Stimulated activated naive CD8-positive, alpha-beta T cell treated with anti-CD3 and anti-CD28 coated beads, Interleukin-15, Interleukin-2, amounts not matched to agents 100 U/mL and 50 U/mL, for 24 hours (primary cell): ENCODE results near the gene CELA2A.
A peak's percentile ranks its signal among the peaks of the same experiment; 100 is the strongest.

Experiments used
- ATAC-seq: fragments of 150-1000 bp; cut with Tn5 transposase; one replicate; pipeline ENCODE4 v1.10.0; 2021
- DNase-seq: peaks from one replicate; pipeline ENCODE4 v3.0.0; 2021

CELA2A gene

GRCh38 chr1:15456313-15456954 lies at the start of gene CELA2A:
CELA2A (plus strand) TSS chr1:15456732; CDS start chr1:15456754, 22 bp downstream.
- DNase-seq = no peak
- no peak for ATAC-seq

GRCh38 chr1:15407580-15407979 lies 49.0 kb upstream of the CELA2A start:
- no peak for DNase-seq
- ATAC-seq = no peak

- DNase-seq (no peak), ATAC-seq (no peak)
Observed at GRCh38 chr1:15408890-15409387, 47.6 kb upstream of the CELA2A start.

- DNase-seq = peak; percentile 89
- ATAC-seq = peak; percentile 86
Observed at GRCh38 chr1:15409388-15410222, 46.9 kb upstream of the CELA2A start, which contains the start of gene EFHD2. EFHD2 (plus strand) TSS chr1:15409888; CDS start chr1:15409972, 84 bp downstream.

- peak; percentile 42 for DNase-seq
- ATAC-seq = no peak
Observed at GRCh38 chr1:15410223-15410883, 46.2 kb upstream of the CELA2A start.

GRCh38 chr1:15410884-15411245 lies 45.7 kb upstream of the CELA2A start:
- DNase-seq (peak; percentile 32), ATAC-seq (no peak)

GRCh38 chr1:15411593-15412137 lies 44.9 kb upstream of the CELA2A start:
- DNase-seq (peak; percentile 58), ATAC-seq (peak; percentile 14)

- ATAC-seq (peak; percentile 72), DNase-seq (peak; percentile 62)
Observed at GRCh38 chr1:15412175-15412800, 44.2 kb upstream of the CELA2A start.

- DNase-seq (no peak), ATAC-seq (no peak)
Observed at GRCh38 chr1:15412843-15413242, 43.7 kb upstream of the CELA2A start.

GRCh38 chr1:15413563-15414444 lies 42.7 kb upstream of the CELA2A start:
- DNase-seq (no peak), ATAC-seq (no peak)

- ATAC-seq = no peak
Observed at GRCh38 chr1:15414445-15414983, 42.0 kb upstream of the CELA2A start.

GRCh38 chr1:15417059-15417934 lies 39.2 kb upstream of the CELA2A start:
- ATAC-seq = peak; percentile 67
- peak; percentile 60 for DNase-seq

More at GRCh38 chr1:15414445-15414983, 42.0 kb upstream of the CELA2A start:
- no peak for DNase-seq

GRCh38 chr1:15418806-15419515 lies 37.6 kb upstream of the CELA2A start:
- ATAC-seq (no peak), DNase-seq (no peak)

GRCh38 chr1:15420853-15421465 lies 35.6 kb upstream of the CELA2A start:
- no peak for ATAC-seq
- no peak for DNase-seq

GRCh38 chr1:15422871-15423270 lies 33.7 kb upstream of the CELA2A start:
- DNase-seq (no peak), ATAC-seq (no peak)

GRCh38 chr1:15423355-15424077 lies 33.0 kb upstream of the CELA2A start:
- DNase-seq (no peak), ATAC-seq (no peak)

- no peak for DNase-seq
- no peak for ATAC-seq
Observed at GRCh38 chr1:15424146-15424667, 32.3 kb upstream of the CELA2A start.

- no peak for ATAC-seq
- no peak for DNase-seq
Observed at GRCh38 chr1:15424981-15425380, 31.6 kb upstream of the CELA2A start.
